ENCODE data around the gene ZNF649.

- no peak for TF ChIP-seq CTCF (IDR thresholded peaks at IDR 0.05; ENCODE audit: insufficient read depth, low read length, poor library complexity, severe bottlenecking)
- TF ChIP-seq EZH2phosphoT487 (conservative IDR thresholded peaks at IDR 0.05; ENCODE audit: low read length): no peak
These were observed 42.8 kb downstream of the ZNF649 start for GRCh38 chr19:51861870-51862622.

All from SU-DHL-6 (cell line).